Activated CD4-positive, alpha-beta T cell treated with anti-CD3 and anti-CD28 coated beads, Interleukin-2, amount 10 ng/mL, durations not matched to agents 24 days and 14 days (primary cell): ENCODE results near the gene EXT2. TPM values are rescaled to one million over a fixed set of nuclear protein-coding genes. Genes with fewer than 3 reads are reported as not detected.

ENCODE experiments used
- DNase-seq: peaks from one replicate; pipeline ENCODE4 v3.0.0; 2022
- H3K27ac Mint-ChIP-seq: one replicate; pipeline ENCODE4 v1.8.0; 2022; ENCODE audit warnings: mild to moderate bottlenecking, mixed read lengths
- H3K27me3 Mint-ChIP-seq: one replicate; pipeline ENCODE4 v1.8.0; 2022; ENCODE audit warnings: mixed read lengths
- H3K36me3 Mint-ChIP-seq: one replicate; pipeline ENCODE4 v1.8.0; 2022; ENCODE audit warnings: low read depth, mild to moderate bottlenecking, mixed read lengths
- H3K4me1 Mint-ChIP-seq: one replicate; pipeline ENCODE4 v1.8.0; 2021; ENCODE audit warnings: mixed read lengths
- H3K4me3 Mint-ChIP-seq: one replicate; pipeline ENCODE4 v1.8.0; 2022; ENCODE audit warnings: mild to moderate bottlenecking, moderate library complexity, mixed read lengths
- H3K9me3 Mint-ChIP-seq: one replicate; pipeline ENCODE4 v1.8.0; 2021; ENCODE audit warnings: mixed read lengths
- intact Hi-C: fragments of 100-400 bp; cut with micrococcal nuclease; formaldehyde crosslinking; loops from one replicate; pipeline ENCODE4 v1.15.1; 2023
- total RNA-seq: library from RNA; stranded (reverse); gene quantifications from 2 replicates; pipeline ENCODE4 v1.2.3, GENCODE V29; 2022

Gene EXT2
- total RNA-seq, 1 donor from 2014 or later, result 35.1 TPM

GRCh38 chr11:44127130-44127529 lies 31.7 kb downstream of the EXT2 start:
- H3K9me3 Mint-ChIP-seq, result no peaks in the 10 kb centered on the region
- H3K4me3 Mint-ChIP-seq, result no peak overlapping the region
- peaks cover 35% of the 10 kb centered on the region for H3K36me3 Mint-ChIP-seq
- no peaks in the 10 kb centered on the region for H3K27me3 Mint-ChIP-seq
- H3K27ac Mint-ChIP-seq, result no peak overlapping the region
- DNase-seq, result no peak
- no peaks in the 10 kb centered on the region for H3K4me1 Mint-ChIP-seq
- intact Hi-C loops, result no loop called here

GRCh38 chr11:44128729-44129128 lies 33.3 kb downstream of the EXT2 start:
- H3K4me3 Mint-ChIP-seq, result no peak overlapping the region
- H3K36me3 Mint-ChIP-seq, result peaks cover 37% of the 10 kb centered on the region
- H3K27ac Mint-ChIP-seq, result no peak overlapping the region
- intact Hi-C loops, result no loop called here
- DNase-seq, result no peak
- H3K4me1 Mint-ChIP-seq, result no peaks in the 10 kb centered on the region
- no peaks in the 10 kb centered on the region for H3K27me3 Mint-ChIP-seq
- H3K9me3 Mint-ChIP-seq, result no peaks in the 10 kb centered on the region

GRCh38 chr11:44130751-44131150 lies 35.3 kb downstream of the EXT2 start:
- H3K4me1 Mint-ChIP-seq, result no peaks in the 10 kb centered on the region
- no peaks in the 10 kb centered on the region for H3K9me3 Mint-ChIP-seq
- intact Hi-C loops, result no loop called here
- no peaks in the 10 kb centered on the region for H3K27me3 Mint-ChIP-seq
- no peak overlapping the region for H3K27ac Mint-ChIP-seq
- DNase-seq, result no peak
- peaks cover 34% of the 10 kb centered on the region for H3K36me3 Mint-ChIP-seq
- no peak overlapping the region for H3K4me3 Mint-ChIP-seq

GRCh38 chr11:44133335-44133946 lies 38.0 kb downstream of the EXT2 start:
- H3K27ac Mint-ChIP-seq, result no peak overlapping the region
- H3K4me3 Mint-ChIP-seq, result no peak overlapping the region
- no peaks in the 10 kb centered on the region for H3K27me3 Mint-ChIP-seq
- no peak for DNase-seq
- peaks cover 19% of the 10 kb centered on the region for H3K36me3 Mint-ChIP-seq
- intact Hi-C loops, result no loop called here
- H3K9me3 Mint-ChIP-seq, result no peaks in the 10 kb centered on the region
- no peaks in the 10 kb centered on the region for H3K4me1 Mint-ChIP-seq

GRCh38 chr11:44134625-44135024 lies 39.1 kb downstream of the EXT2 start:
- DNase-seq, result no peak
- H3K27ac Mint-ChIP-seq, result no peak overlapping the region
- no peaks in the 10 kb centered on the region for H3K9me3 Mint-ChIP-seq
- peaks cover 12% of the 10 kb centered on the region for H3K36me3 Mint-ChIP-seq
- intact Hi-C loops, result no loop called here
- H3K27me3 Mint-ChIP-seq, result no peaks in the 10 kb centered on the region
- H3K4me1 Mint-ChIP-seq, result no peaks in the 10 kb centered on the region
- H3K4me3 Mint-ChIP-seq, result no peak overlapping the region

- intact Hi-C loops, result no loop called here
- Mint-ChIP-seq H3K4me1 (no peaks in the 10 kb centered on the region), H3K4me3 (no peak overlapping the region), H3K27me3 (no peaks in the 10 kb centered on the region), H3K9me3 (no peaks in the 10 kb centered on the region), H3K36me3 (peaks cover 8% of the 10 kb centered on the region), H3K27ac (no peak overlapping the region)
- DNase-seq, result no peak
Observed at GRCh38 chr11:44136176-44136945, 40.9 kb downstream of the EXT2 start.

GRCh38 chr11:44137057-44137456 lies 41.6 kb downstream of the EXT2 start:
- H3K4me3 Mint-ChIP-seq, result no peak overlapping the region
- no peak for DNase-seq
- intact Hi-C loops, result no loop called here
- H3K27ac Mint-ChIP-seq, result no peak overlapping the region
- H3K9me3 Mint-ChIP-seq, result no peaks in the 10 kb centered on the region
- no peaks in the 10 kb centered on the region for H3K4me1 Mint-ChIP-seq
- H3K27me3 Mint-ChIP-seq, result no peaks in the 10 kb centered on the region
- peaks cover 8% of the 10 kb centered on the region for H3K36me3 Mint-ChIP-seq

GRCh38 chr11:44138286-44138685 lies 42.8 kb downstream of the EXT2 start:
- intact Hi-C loops, result no loop called here
- H3K4me1 Mint-ChIP-seq, result no peaks in the 10 kb centered on the region
- no peaks in the 10 kb centered on the region for H3K9me3 Mint-ChIP-seq
- no peak for DNase-seq
- H3K4me3 Mint-ChIP-seq, result no peak overlapping the region
- no peak overlapping the region for H3K27ac Mint-ChIP-seq
- H3K27me3 Mint-ChIP-seq, result no peaks in the 10 kb centered on the region
- peaks cover 9% of the 10 kb centered on the region for H3K36me3 Mint-ChIP-seq

- Mint-ChIP-seq H3K4me3 (no peak overlapping the region), H3K36me3 (peaks cover 9% of the 10 kb centered on the region), H3K27me3 (no peaks in the 10 kb centered on the region), H3K9me3 (no peaks in the 10 kb centered on the region), H3K27ac (no peak overlapping the region), H3K4me1 (no peaks in the 10 kb centered on the region)
- no peak for DNase-seq
- intact Hi-C loops, result no loop called here
Observed at GRCh38 chr11:44138980-44139379, 43.5 kb downstream of the EXT2 start.

- intact Hi-C loops, result no loop called here
- DNase-seq, result no peak
- Mint-ChIP-seq H3K27me3 (no peaks in the 10 kb centered on the region), H3K4me3 (no peak overlapping the region), H3K4me1 (no peaks in the 10 kb centered on the region), H3K36me3 (peaks cover 6% of the 10 kb centered on the region), H3K9me3 (no peaks in the 10 kb centered on the region), H3K27ac (no peak overlapping the region)
Observed at GRCh38 chr11:44139565-44140330, 44.3 kb downstream of the EXT2 start.

- intact Hi-C loops, result no loop called here
- DNase-seq, result no peak
- H3K9me3 Mint-ChIP-seq, result no peaks in the 10 kb centered on the region
- H3K4me3 Mint-ChIP-seq, result no peak overlapping the region
- H3K27ac Mint-ChIP-seq, result no peak overlapping the region
- H3K4me1 Mint-ChIP-seq, result no peaks in the 10 kb centered on the region
- H3K36me3 Mint-ChIP-seq, result peaks cover 6% of the 10 kb centered on the region
- no peaks in the 10 kb centered on the region for H3K27me3 Mint-ChIP-seq
Observed at GRCh38 chr11:44140372-44140771, 44.9 kb downstream of the EXT2 start.

- H3K36me3 Mint-ChIP-seq, result peaks cover 8% of the 10 kb centered on the region
- no peaks in the 10 kb centered on the region for H3K27me3 Mint-ChIP-seq
- no peak for DNase-seq
- no peaks in the 10 kb centered on the region for H3K9me3 Mint-ChIP-seq
- H3K4me1 Mint-ChIP-seq, result no peaks in the 10 kb centered on the region
- no peak overlapping the region for H3K27ac Mint-ChIP-seq
- H3K4me3 Mint-ChIP-seq, result no peak overlapping the region
- intact Hi-C loops, result no loop called here
Observed at GRCh38 chr11:44140805-44141204, 45.3 kb downstream of the EXT2 start.

GRCh38 chr11:44143987-44144909 lies 48.8 kb downstream of the EXT2 start:
- DNase-seq, result no peak
- Mint-ChIP-seq H3K9me3 (no peaks in the 10 kb centered on the region), H3K4me3 (no peak overlapping the region), H3K4me1 (no peaks in the 10 kb centered on the region), H3K27me3 (no peaks in the 10 kb centered on the region), H3K36me3 (peaks cover 18% of the 10 kb centered on the region), H3K27ac (no peak overlapping the region)
- intact Hi-C loops, result no loop called here
